ENCODE results near the gene HLA-B. TPM values are rescaled to one million over a fixed set of nuclear protein-coding genes. Genes with fewer than 3 reads are reported as not detected.

HLA-B gene
- total RNA-seq, 1 donor from 2014 or later, result 16.2 TPM

GRCh38 chr6:31386099-31386498 lies 29.1 kb upstream of the HLA-B start:
- Mint-ChIP-seq H3K4me3 (no peak overlapping the region), H3K36me3 (no peaks in the 10 kb centered on the region), H3K27ac (no peak overlapping the region), H3K4me1 (peaks cover 41% of the 10 kb centered on the region), H3K9me3 (peaks cover 5% of the 10 kb centered on the region), H3K27me3 (ENCODE audit: insufficient read depth, low read depth) (peaks cover 11% of the 10 kb centered on the region)
- no peaks in the 10 kb centered on the region for H3K36me3 ChIP-seq
- no peaks in the 10 kb centered on the region for H3K9me3 ChIP-seq (ENCODE audit: low read depth)
- TF ChIP-seq EZH2 (IDR thresholded peaks at IDR 0.05) (no peak), EZH2phosphoT487 (IDR thresholded peaks at IDR 0.05) (no peak)
- TF ChIP-seq, protein P1, sequence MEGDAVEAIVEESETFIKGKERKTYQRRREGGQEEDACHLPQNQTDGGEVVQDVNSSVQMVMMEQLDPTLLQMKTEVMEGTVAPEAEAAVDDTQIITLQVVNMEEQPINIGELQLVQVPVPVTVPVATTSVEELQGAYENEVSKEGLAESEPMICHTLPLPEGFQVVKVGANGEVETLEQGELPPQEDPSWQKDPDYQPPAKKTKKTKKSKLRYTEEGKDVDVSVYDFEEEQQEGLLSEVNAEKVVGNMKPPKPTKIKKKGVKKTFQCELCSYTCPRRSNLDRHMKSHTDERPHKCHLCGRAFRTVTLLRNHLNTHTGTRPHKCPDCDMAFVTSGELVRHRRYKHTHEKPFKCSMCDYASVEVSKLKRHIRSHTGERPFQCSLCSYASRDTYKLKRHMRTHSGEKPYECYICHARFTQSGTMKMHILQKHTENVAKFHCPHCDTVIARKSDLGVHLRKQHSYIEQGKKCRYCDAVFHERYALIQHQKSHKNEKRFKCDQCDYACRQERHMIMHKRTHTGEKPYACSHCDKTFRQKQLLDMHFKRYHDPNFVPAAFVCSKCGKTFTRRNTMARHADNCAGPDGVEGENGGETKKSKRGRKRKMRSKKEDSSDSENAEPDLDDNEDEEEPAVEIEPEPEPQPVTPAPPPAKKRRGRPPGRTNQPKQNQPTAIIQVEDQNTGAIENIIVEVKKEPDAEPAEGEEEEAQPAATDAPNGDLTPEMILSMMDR (IDR thresholded peaks at IDR 0.05), result no peak
- peaks cover 4% of the 10 kb centered on the region for H3K4me1 ChIP-seq
- no peak for DNase-seq (ENCODE audit: low spot score)
- H3K4me3 ChIP-seq, result no peak overlapping the region
- H3K9ac ChIP-seq, result no peak overlapping the region
- H3F3A ChIP-seq (ENCODE audit: low read depth), result peaks cover 3% of the 10 kb centered on the region
- no peak overlapping the region for H3K4me2 ChIP-seq
- no peak overlapping the region for H3K27ac ChIP-seq
- H2AFZ ChIP-seq (replicated peaks), result no peak overlapping the region
- H4K20me1 ChIP-seq (ENCODE audit: low read depth), result no peaks in the 10 kb centered on the region
- H3K79me2 ChIP-seq (ENCODE audit: low read depth), result no peaks in the 10 kb centered on the region
- H3K27me3 ChIP-seq, result no peaks in the 10 kb centered on the region

- TF ChIP-seq, protein P1 (IDR thresholded peaks at IDR 0.05), result no peak
- TF ChIP-seq EZH2phosphoT487 (IDR thresholded peaks at IDR 0.05), result no peak
- no peak for TF ChIP-seq EZH2 (IDR thresholded peaks at IDR 0.05)
- Histone ChIP-seq H3K4me3 (no peak overlapping the region), H4K20me1 (ENCODE audit: low read depth) (no peaks in the 10 kb centered on the region), H2AFZ (replicated peaks) (no peak overlapping the region), H3K27me3 (no peaks in the 10 kb centered on the region), H3K9ac (no peak overlapping the region), H3K36me3 (no peaks in the 10 kb centered on the region), H3K79me2 (ENCODE audit: low read depth) (no peaks in the 10 kb centered on the region), H3K4me2 (no peak overlapping the region), H3K4me1 (peaks cover 4% of the 10 kb centered on the region), H3F3A (ENCODE audit: low read depth) (peaks cover 3% of the 10 kb centered on the region), H3K9me3 (ENCODE audit: low read depth) (no peaks in the 10 kb centered on the region), H3K27ac (no peak overlapping the region)
- Mint-ChIP-seq H3K4me1 (peaks cover 41% of the 10 kb centered on the region), H3K27ac (no peak overlapping the region), H3K27me3 (ENCODE audit: insufficient read depth, low read depth) (peaks cover 10% of the 10 kb centered on the region), H3K9me3 (peaks cover 2% of the 10 kb centered on the region), H3K4me3 (no peak overlapping the region), H3K36me3 (no peaks in the 10 kb centered on the region)
- no peak for DNase-seq (ENCODE audit: low spot score)
These were observed 28.1 kb upstream of the HLA-B start for GRCh38 chr6:31385041-31385440.

GRCh38 chr6:31383149-31383548 lies 26.2 kb upstream of the HLA-B start:
- no peak overlapping the region for H3K27ac ChIP-seq
- Mint-ChIP-seq H3K27ac (no peak overlapping the region), H3K36me3 (no peaks in the 10 kb centered on the region), H3K27me3 (ENCODE audit: insufficient read depth, low read depth) (peaks cover 10% of the 10 kb centered on the region), H3K9me3 (peaks cover 2% of the 10 kb centered on the region), H3K4me3 (no peak overlapping the region), H3K4me1 (peaks cover 38% of the 10 kb centered on the region)
- no peaks in the 10 kb centered on the region for H3K36me3 ChIP-seq
- no peak overlapping the region for H3K4me2 ChIP-seq
- H3K9me3 ChIP-seq (ENCODE audit: low read depth), result no peaks in the 10 kb centered on the region
- no peaks in the 10 kb centered on the region for H3K79me2 ChIP-seq (ENCODE audit: low read depth)
- H3F3A ChIP-seq (ENCODE audit: low read depth), result peaks cover 3% of the 10 kb centered on the region
- H3K4me1 ChIP-seq, result peaks cover 4% of the 10 kb centered on the region
- DNase-seq (ENCODE audit: low spot score), result no peak
- H4K20me1 ChIP-seq (ENCODE audit: low read depth), result no peaks in the 10 kb centered on the region
- no peaks in the 10 kb centered on the region for H3K27me3 ChIP-seq
- H3K4me3 ChIP-seq, result no peak overlapping the region
- H2AFZ ChIP-seq (replicated peaks), result no peak overlapping the region
- TF ChIP-seq EZH2 (IDR thresholded peaks at IDR 0.05) (no peak), EZH2phosphoT487 (IDR thresholded peaks at IDR 0.05) (no peak)
- TF ChIP-seq, protein P1 (IDR thresholded peaks at IDR 0.05), result no peak
- H3K9ac ChIP-seq, result no peak overlapping the region

Data from neural progenitor cell (in vitro differentiated cells).